ENCODE results near the gene PSEN1. TPM values are rescaled to one million over a fixed set of nuclear protein-coding genes. Genes with fewer than 3 reads are reported as not detected.

The PSEN1 gene
- total RNA-seq, 1 donor from 2014 or later: 58.6 TPM

- Mint-ChIP-seq H3K27me3 (ENCODE audit: low read depth) (no peaks in the 10 kb centered on the region), H3K27ac (ENCODE audit: unreplicated experiment) (no peak overlapping the region), H3K36me3 (ENCODE audit: low read depth) (peaks cover 5% of the 10 kb centered on the region), H3K4me1 (ENCODE audit: low read depth) (peaks cover 2% of the 10 kb centered on the region), H3K4me3 (ENCODE audit: unreplicated experiment) (no peak overlapping the region), H3K9me3 (ENCODE audit: low read depth) (no peaks in the 10 kb centered on the region)
- TF ChIP-seq CTCF (IDR thresholded peaks at IDR 0.05): no peak
- DNase-seq (ENCODE audit: low spot score): no peak
Observed at GRCh38 chr14:73264080-73264884, 128.0 kb downstream of the PSEN1 start.

- peaks cover 5% of the 10 kb centered on the region for H3K36me3 Mint-ChIP-seq (ENCODE audit: low read depth)
- no peak for DNase-seq (ENCODE audit: low spot score)
- no peak overlapping the region for H3K4me3 Mint-ChIP-seq (ENCODE audit: unreplicated experiment)
- H3K4me1 Mint-ChIP-seq (ENCODE audit: low read depth): peaks cover 8% of the 10 kb centered on the region
- H3K27me3 Mint-ChIP-seq (ENCODE audit: low read depth): no peaks in the 10 kb centered on the region
- no peak overlapping the region for H3K27ac Mint-ChIP-seq (ENCODE audit: unreplicated experiment)
- TF ChIP-seq CTCF (IDR thresholded peaks at IDR 0.05): no peak
- H3K9me3 Mint-ChIP-seq (ENCODE audit: low read depth): no peaks in the 10 kb centered on the region
Observed at GRCh38 chr14:73264885-73265720, 128.8 kb downstream of the PSEN1 start.

- no peak for TF ChIP-seq CTCF (IDR thresholded peaks at IDR 0.05)
- Mint-ChIP-seq H3K4me1 (ENCODE audit: low read depth) (peaks cover 14% of the 10 kb centered on the region), H3K4me3 (ENCODE audit: unreplicated experiment) (no peak overlapping the region), H3K9me3 (ENCODE audit: low read depth) (no peaks in the 10 kb centered on the region), H3K27ac (ENCODE audit: unreplicated experiment) (no peak overlapping the region), H3K36me3 (ENCODE audit: low read depth) (peaks cover 5% of the 10 kb centered on the region), H3K27me3 (ENCODE audit: low read depth) (no peaks in the 10 kb centered on the region)
- DNase-seq (ENCODE audit: low spot score): no peak
Observed at GRCh38 chr14:73265721-73266046, 129.4 kb downstream of the PSEN1 start.

DNA sequence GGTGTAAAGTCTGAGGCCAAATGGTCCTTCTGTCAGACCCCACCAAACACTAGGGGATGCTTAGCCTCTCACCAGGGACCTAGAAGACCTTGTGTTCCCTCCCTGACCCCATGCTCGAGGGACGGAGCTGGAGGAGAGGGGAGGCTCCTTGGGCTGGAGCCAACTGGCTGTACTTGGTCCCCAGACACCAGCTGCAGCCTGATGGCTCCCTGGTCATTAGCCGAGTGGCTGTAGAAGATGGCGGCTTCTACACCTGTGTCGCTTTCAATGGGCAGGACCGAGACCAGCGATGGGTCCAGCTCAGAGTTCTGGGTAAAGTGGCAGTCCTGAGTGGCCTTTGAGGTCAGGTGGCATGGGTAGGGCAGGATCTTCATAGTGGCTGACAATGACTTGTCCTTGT lies 130.0 kb downstream of the PSEN1 start:
- no peak overlapping the region for H3K27ac Mint-ChIP-seq (ENCODE audit: unreplicated experiment)
- peaks cover 5% of the 10 kb centered on the region for H3K36me3 Mint-ChIP-seq (ENCODE audit: low read depth)
- DNase-seq (ENCODE audit: low spot score): no peak
- no peak for TF ChIP-seq CTCF (IDR thresholded peaks at IDR 0.05)
- peaks cover 15% of the 10 kb centered on the region for H3K4me1 Mint-ChIP-seq (ENCODE audit: low read depth)
- H3K4me3 Mint-ChIP-seq (ENCODE audit: unreplicated experiment): no peak overlapping the region
- H3K9me3 Mint-ChIP-seq (ENCODE audit: low read depth): no peaks in the 10 kb centered on the region
- no peaks in the 10 kb centered on the region for H3K27me3 Mint-ChIP-seq (ENCODE audit: low read depth)

- Mint-ChIP-seq H3K27me3 (ENCODE audit: low read depth) (no peaks in the 10 kb centered on the region), H3K27ac (ENCODE audit: unreplicated experiment) (no peak overlapping the region), H3K4me3 (ENCODE audit: unreplicated experiment) (no peak overlapping the region), H3K4me1 (ENCODE audit: low read depth) (peaks cover 15% of the 10 kb centered on the region), H3K36me3 (ENCODE audit: low read depth) (peaks cover 5% of the 10 kb centered on the region), H3K9me3 (ENCODE audit: low read depth) (no peaks in the 10 kb centered on the region)
- TF ChIP-seq CTCF (IDR thresholded peaks at IDR 0.05): no peak
- no peak for DNase-seq (ENCODE audit: low spot score)
Observed at GRCh38 chr14:73267474-73267873, 131.2 kb downstream of the PSEN1 start.
